ENCODE measurements around the gene SLC6A12.
"Not testable (repeated sequence)": the region's sequence is repeated elsewhere in the genome, so short reads cannot be mapped to it uniquely, and the experiment has no call there.

The SLC6A12 gene

DNA sequence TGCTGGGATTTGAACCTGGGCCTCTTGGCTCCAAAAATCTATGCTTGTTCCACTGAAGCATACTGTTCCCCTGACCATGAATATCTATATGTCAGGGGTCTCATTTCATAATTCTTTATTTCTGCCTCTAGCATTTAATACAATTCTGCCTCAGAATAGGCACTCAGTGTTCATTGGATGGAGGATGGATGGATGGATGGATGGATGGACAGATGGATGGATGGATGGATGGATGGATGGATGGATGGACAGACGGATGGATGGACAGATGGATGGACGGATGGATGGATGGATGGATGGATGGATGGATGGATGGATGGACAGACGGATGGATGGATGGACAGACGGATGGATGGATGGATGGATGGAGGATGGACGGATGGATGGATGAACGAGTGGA is 3.1 kb upstream of the SLC6A12 start:
- DNase-seq (ENCODE audit: low read depth in 2 of 2), result not testable (repeated sequence)

GRCh38 chr12:215116-215515 is 1.2 kb upstream of the SLC6A12 start:
- DNase-seq (ENCODE audit: low read depth in 2 of 2), result no peak

- DNase-seq (ENCODE audit: low read depth in 2 of 2), result no peak
Measured at GRCh38 chr12:213527-213932, 427 bp downstream of the SLC6A12 start.

DNA sequence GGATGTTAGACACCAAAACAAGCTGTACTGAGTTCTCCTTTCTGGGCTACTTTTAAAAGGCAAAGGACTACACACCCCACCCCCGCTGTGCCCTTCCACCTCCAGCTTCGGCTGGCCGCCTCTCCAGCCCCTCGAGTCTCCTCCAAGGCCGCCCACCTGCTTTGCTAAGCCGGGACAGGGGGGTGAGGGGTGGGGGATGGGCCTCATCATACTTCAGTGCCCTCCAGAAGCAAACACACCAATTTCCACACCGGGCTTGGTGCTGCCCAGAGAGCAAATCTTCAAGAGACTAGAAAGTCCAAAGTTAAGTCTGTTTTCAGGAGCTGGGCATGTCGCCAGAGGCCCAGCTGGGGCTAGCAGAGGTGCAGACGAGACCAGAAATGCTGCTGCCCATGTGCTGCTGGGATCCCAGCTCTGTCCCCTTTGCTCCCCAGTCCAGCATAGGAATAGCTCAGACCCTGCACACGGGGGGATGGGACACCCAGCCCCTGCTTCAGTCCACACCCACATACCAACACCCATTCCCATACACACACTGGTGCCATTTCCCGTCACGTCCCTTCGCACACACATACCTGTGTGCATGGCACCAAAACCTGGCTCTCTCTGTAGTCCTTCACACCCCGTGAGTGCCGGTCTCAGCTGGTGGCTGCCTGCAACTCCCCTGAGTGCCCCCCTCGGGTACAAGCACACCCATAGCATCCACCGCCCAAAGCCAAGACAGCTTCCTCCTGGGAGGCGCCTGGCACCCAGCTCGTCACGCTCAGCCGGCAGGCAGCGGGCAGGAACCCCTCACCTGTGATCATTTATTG is 1.0 kb downstream of the SLC6A12 start:
- no peak for DNase-seq (ENCODE audit: low read depth in 2 of 2)

DNA sequence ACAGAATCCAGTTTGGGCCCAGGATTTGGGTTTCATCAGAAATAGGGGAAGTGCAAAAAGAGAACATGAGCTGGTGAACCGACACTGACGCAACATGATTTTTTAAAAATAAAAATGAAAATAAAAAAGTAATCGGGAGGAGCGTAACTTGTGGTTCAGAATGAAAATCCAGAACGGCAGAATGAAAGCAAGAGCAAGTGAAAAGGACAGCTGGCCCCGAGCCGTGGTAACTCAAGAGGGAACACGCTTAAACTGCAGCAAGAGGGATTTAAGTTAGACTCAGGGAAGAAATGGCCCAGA is 1.6 kb downstream of the SLC6A12 start:
- DNase-seq (ENCODE audit: low read depth in 2 of 2), result no peak

DNA sequence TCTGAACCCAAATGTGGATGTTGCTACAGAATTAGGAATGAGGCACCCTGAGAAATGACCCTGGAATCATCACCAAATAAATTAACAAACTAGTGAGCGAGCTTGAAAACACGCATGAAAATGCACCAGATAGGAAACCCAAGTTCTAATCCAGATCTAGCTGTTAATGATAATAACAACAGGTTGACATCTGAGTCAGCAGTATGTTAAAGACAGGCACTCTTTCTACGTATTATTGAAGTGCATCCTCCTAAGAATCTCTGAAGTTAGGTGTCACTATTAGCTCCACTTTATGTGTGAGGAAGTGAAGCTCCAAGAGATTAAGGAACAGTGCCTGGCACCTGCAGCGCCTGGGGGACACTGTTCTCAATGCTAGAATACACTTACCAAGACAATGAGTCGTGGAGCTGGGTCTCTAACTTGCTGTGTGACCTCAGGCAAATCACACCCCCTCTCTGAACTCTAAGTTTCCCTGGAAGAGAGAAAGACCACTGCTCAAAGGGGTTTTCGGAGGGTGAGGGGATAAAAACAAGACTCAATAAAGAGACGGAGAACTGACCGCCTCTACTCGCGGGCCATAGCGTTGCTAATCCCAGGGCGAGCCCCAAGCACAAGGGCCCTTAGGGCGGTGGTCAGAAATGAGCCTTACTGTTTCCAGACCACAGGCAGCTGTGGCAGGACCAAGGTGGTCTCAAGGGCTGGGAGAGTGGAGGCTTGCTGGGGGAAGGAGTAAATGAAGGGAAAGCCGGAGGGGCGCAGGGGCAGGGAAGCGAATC is 2.1 kb downstream of the SLC6A12 start:
- no peak for DNase-seq (ENCODE audit: low read depth in 2 of 2)

GRCh38 chr12:211142-211465 is 2.9 kb downstream of the SLC6A12 start:
- no peak for DNase-seq (ENCODE audit: low read depth in 2 of 2)

GRCh38 chr12:210277-211141 is 3.4 kb downstream of the SLC6A12 start:
- no peak for DNase-seq (ENCODE audit: low read depth in 2 of 2)

DNA sequence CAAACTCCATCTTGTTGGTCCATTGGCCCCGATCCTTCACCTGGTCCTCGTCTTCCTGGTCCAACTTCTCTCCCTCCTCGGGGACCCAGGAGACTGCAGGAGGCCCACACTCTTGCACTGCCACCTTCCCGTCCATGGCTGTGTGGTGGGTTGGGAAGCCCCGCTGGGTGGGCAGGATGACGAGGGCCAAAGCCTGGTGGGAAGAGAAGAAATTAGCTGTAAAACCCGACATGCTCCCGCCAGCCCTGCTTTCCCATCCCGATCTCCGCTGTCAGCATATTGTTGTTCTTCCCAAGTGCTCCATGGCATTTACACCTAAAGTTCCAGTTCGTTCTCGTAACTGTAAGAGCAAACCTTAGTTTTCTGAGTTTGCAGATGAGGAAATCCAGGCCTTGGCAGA is 4.1 kb downstream of the SLC6A12 start:
- DNase-seq (ENCODE audit: low read depth in 2 of 2), result no peak

- no peak for DNase-seq (ENCODE audit: low read depth in 2 of 2)
Measured at GRCh38 chr12:209246-209645, 4.7 kb downstream of the SLC6A12 start.

DNA sequence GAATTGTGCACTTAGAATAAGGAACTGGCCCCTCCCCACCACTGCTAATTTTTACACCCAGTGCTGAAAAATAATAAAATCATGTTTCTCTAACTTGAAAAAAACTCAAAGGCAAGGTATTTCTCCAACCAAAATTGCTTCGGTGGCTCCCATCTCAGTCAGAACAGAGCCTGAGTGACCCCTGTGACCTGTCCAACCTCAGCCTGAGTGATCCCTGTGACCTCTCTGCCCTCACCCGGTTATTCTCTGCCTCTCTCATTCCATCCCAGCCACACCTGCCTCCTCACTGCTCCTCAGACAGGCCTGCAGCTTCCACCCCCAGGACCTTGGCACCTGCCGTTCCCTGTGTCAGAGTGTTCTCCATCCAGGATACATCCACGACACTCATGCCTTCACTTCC is 5.1 kb downstream of the SLC6A12 start:
- DNase-seq (ENCODE audit: low read depth in 2 of 2), result no peak

GRCh38 chr12:207804-208203 is 6.2 kb downstream of the SLC6A12 start:
- DNase-seq (ENCODE audit: low read depth in 2 of 2), result no peak

DNA sequence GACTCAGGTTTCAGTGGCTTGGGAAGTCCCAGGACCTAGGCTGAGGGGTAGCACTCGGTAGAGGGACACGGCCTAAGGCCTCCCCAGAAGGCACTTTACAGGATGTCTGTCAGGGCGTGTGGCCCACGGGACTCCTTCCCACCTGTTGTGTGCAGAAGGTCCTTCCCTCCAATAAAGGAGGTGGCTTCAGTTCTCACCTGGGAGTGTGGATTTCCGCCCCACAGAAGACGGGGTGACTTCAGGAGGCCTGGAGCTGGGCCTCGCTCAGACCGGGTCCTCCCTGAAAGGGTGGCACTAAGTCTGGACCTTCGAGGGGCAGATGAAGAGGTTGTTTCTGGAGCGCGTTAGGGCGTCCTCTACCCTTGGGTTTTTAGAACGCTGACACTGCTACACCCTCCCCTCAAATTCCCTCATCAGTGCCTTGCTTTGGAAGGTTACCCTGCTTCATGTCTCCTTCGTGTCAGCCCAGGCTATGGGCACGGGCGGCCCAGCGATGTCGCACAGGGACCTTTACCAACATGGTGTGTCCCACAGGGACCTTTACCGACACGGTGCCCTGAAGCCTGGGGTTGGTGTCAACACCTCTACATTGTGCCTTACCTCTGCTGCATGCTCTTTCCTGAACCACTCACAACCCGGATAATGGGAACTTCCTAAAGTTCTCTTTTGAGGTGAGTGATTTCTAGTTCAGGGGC is 7.1 kb downstream of the SLC6A12 start:
- no peak for DNase-seq (ENCODE audit: low read depth in 2 of 2)

GRCh38 chr12:205026-205425 is 8.9 kb downstream of the SLC6A12 start:
- DNase-seq (ENCODE audit: low read depth in 2 of 2), result no peak

- DNase-seq (ENCODE audit: low read depth in 2 of 2), result no peak
Measured at GRCh38 chr12:204261-204678, 9.7 kb downstream of the SLC6A12 start.

- no peak for DNase-seq (ENCODE audit: low read depth in 2 of 2)
Measured at GRCh38 chr12:203462-204260, 10.3 kb downstream of the SLC6A12 start.

DNA sequence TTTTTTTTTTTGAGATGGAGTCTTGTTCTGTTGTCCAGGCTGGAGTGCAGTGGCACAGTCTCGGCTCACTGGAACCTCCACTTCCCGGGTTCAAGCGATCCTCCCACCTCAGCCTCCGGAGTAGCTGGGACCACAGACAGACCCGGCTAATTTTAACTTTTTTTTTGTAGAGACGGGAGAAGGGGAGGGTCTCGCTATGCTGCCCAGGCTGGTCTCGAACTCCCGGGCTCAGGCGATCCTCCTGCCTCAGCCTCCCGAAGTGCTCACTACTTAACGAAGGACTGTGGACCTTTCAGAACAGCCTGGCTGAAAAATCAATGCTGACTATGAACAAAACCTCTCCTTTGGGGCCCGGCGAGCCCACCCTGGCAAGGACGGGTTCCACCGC is 10.9 kb downstream of the SLC6A12 start:
- DNase-seq (ENCODE audit: low read depth in 2 of 2), result no peak

DNA sequence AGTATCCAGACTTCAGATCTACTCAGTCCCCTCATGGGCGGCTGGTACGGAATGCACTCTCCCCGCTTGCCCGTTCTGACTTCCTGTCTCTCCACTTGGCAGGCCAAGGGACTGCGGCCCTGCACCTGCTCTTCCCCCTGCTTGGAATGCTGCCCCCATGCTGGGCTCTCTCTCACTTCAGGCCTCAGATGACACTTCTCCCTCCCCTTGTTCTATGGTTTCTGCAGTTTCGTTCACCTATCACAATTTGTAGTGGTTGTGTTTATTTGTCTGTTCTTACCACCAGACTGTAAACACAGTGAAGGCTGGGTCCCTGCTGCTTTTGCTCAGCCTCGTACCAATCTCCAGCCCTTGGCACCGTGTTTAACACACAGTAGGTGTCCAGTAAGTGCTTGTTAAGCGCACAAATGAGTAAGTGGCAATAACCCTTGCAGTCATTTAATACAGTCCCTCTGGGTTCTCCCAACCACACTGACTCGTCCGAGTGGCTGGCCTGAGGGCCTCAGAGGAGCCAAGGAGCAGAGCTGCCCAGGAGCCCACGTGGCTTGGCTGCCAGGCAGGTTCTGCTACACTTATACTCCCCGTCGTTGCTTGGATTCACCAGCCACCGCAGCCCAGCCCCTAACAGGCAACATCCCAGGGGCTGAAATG is 11.8 kb downstream of the SLC6A12 start:
- no peak for DNase-seq (ENCODE audit: low read depth in 2 of 2)

DNA sequence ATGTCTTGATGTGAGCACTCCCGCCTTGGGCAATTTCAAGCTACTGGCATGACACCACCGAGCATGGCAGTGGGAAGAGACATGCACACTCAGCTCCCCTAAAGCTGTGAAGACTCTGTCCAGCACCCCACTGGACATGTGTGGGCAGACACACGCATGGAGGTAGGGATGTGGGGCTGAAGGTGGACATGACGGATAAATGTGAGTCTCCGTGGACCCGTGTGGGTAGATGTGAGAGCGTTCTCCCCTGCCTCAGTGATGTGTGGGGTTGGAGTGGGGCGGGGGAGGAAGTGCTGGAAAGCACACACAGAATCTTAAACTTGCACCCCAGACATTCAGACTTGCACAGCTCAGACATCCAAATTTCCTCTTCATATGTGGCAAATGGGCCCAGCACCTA is 12.6 kb downstream of the SLC6A12 start:
- no peak for DNase-seq (ENCODE audit: low read depth in 2 of 2)

- DNase-seq (ENCODE audit: low read depth in 2 of 2), result no peak
Measured at GRCh38 chr12:198705-199104, 15.3 kb downstream of the SLC6A12 start.

Measured in stimulated activated CD8-positive, alpha-beta memory T cell treated with anti-CD3 and anti-CD28 coated beads, Interleukin-15, amount 100 ng/mL, for 48 hours (primary cell).